SK-N-SH treated with all-trans-retinoic acid at 6 μM for 48 hours (cell line): ENCODE data around the gene KHDRBS1.

Experiments
- ATAC-seq: fragments of 200-7000 bp; cut with Tn5 transposase; 3 replicates; pipeline ENCODE4 v1.9.1; 2020; ENCODE audit warnings: mild to moderate bottlenecking, moderate library complexity
- ARNTL ChIP-seq: fragments of 450-650 bp; formaldehyde crosslinking; IDR thresholded peaks from 2 replicates; pipeline ENCODE4 v1.5.0; 2020; ENCODE audit warnings: low read depth, mild to moderate bottlenecking, moderate library complexity, borderline replicate concordance
- CREB5 ChIP-seq: fragments of 250-450 bp; sonication (Bioruptor Pico); IDR thresholded peaks from 2 replicates; pipeline ENCODE4 v1.5.1; 2020; ENCODE audit warnings: low read depth, mild to moderate bottlenecking, moderate library complexity
- CSDC2 ChIP-seq: fragments of 250-450 bp; sonication (Bioruptor Pico); IDR thresholded peaks from 2 replicates; pipeline ENCODE4 v1.5.0; 2020; ENCODE audit warnings: mild to moderate bottlenecking, moderate library complexity
- CSRNP3 ChIP-seq: fragments of 250-450 bp; sonication (Bioruptor Pico); IDR thresholded peaks from 2 replicates; pipeline ENCODE4 v1.5.1; 2021; ENCODE audit warnings: mild to moderate bottlenecking, moderate library complexity
- ESRRG ChIP-seq: fragments of 250-450 bp; sonication (Bioruptor Pico); IDR thresholded peaks from 2 replicates; pipeline ENCODE4 v1.6.1; 2021; ENCODE audit warnings: mild to moderate bottlenecking
- OSR1 ChIP-seq: fragments of 250-450 bp; sonication (Bioruptor Pico); IDR thresholded peaks from 2 replicates; pipeline ENCODE4 v1.8.0; 2022; ENCODE audit warnings: moderate library complexity, mild to moderate bottlenecking, inconsistent platforms
- PATZ1 ChIP-seq: fragments of 250-450 bp; sonication (Bioruptor Pico); IDR thresholded peaks from 2 replicates; pipeline ENCODE4 v1.8.0; 2020; ENCODE audit warnings: mild to moderate bottlenecking, moderate library complexity, borderline replicate concordance
- POU6F1 ChIP-seq: fragments of 250-450 bp; sonication (Bioruptor Pico); IDR thresholded peaks from 2 replicates; pipeline ENCODE4 v1.8.0; 2021; ENCODE audit warnings: low read depth, mild to moderate bottlenecking, moderate library complexity, borderline replicate concordance
- PPARA ChIP-seq: fragments of 250-450 bp; sonication (Bioruptor Pico); IDR thresholded peaks from 2 replicates; pipeline ENCODE4 v1.5.0; 2020; ENCODE audit warnings: mild to moderate bottlenecking, borderline replicate concordance
- RARB ChIP-seq: fragments of 250-450 bp; sonication (Bioruptor Pico); IDR thresholded peaks from 2 replicates; pipeline ENCODE4 v1.8.0; 2021; ENCODE audit warnings: mild to moderate bottlenecking, moderate library complexity
- SNAI2 ChIP-seq: fragments of 250-450 bp; sonication (Bioruptor Pico); IDR thresholded peaks from 2 replicates; pipeline ENCODE4 v1.5.0; 2020; ENCODE audit warnings: mild to moderate bottlenecking, moderate library complexity
- TCF4 ChIP-seq: fragments of 250-450 bp; sonication (Bioruptor Pico); IDR thresholded peaks from 2 replicates; pipeline ENCODE4 v1.8.0; 2021; ENCODE audit warnings: mild to moderate bottlenecking, moderate library complexity, borderline replicate concordance
- TOX ChIP-seq: fragments of 250-450 bp; sonication (Bioruptor Pico); IDR thresholded peaks from 2 replicates; pipeline ENCODE4 v1.8.0; 2021; ENCODE audit warnings: mild to moderate bottlenecking, moderate library complexity, borderline replicate concordance
- TSHZ2 ChIP-seq: fragments of 250-450 bp; sonication (Bioruptor Pico); IDR thresholded peaks from 2 replicates; pipeline ENCODE4 v1.5.0; 2020; ENCODE audit warnings: mild to moderate bottlenecking, moderate library complexity
- ZFP3 ChIP-seq: fragments of 250-450 bp; sonication (Bioruptor Pico); IDR thresholded peaks from 2 replicates; pipeline ENCODE4 v1.5.0; 2020; ENCODE audit warnings: mild to moderate bottlenecking, moderate library complexity
- ZNF565 ChIP-seq: fragments of 450-650 bp; formaldehyde crosslinking; conservative IDR thresholded peaks from 2 replicates; pipeline ENCODE4 v1.5.0; 2020; ENCODE audit warnings: low read depth, mild to moderate bottlenecking, moderate library complexity
- ZNF70 ChIP-seq: fragments of 450-650 bp; formaldehyde crosslinking; IDR thresholded peaks from 2 replicates; pipeline ENCODE4 v1.5.0; 2020; ENCODE audit warnings: mild to moderate bottlenecking, moderate library complexity
- ZNF8 ChIP-seq: fragments of 450-650 bp; formaldehyde crosslinking; IDR thresholded peaks from 2 replicates; pipeline ENCODE4 v1.5.0; 2020; ENCODE audit warnings: mild to moderate bottlenecking, moderate library complexity

Gene KHDRBS1

GRCh38 chr1:32072622-32073298 is 59.1 kb downstream of the KHDRBS1 start, which contains the start of gene TMEM39B (continued):
- TF ChIP-seq POU6F1 (CRISPR knock-in tag) (no peak; the same call in 1 of the 2 replicates), ZFP3 (CRISPR knock-in tag) (peak; percentile 68), CSDC2 (CRISPR knock-in tag) (no peak), ZNF70 (CRISPR knock-in tag) (no peak), ESRRG (CRISPR knock-in tag) (no peak), ZNF8 (CRISPR knock-in tag) (no peak), CREB5 (no peak; the same call in 1 of the 2 replicates)

- TF ChIP-seq ZNF70 (CRISPR knock-in tag) (no peak), PATZ1 (CRISPR knock-in tag) (peak; percentile 78; the same call in 1 of the 2 replicates)
- ATAC-seq = peak; percentile 38
Observed at GRCh38 chr1:32073299-32074229, 59.9 kb downstream of the KHDRBS1 start.

- ATAC-seq = no peak
- no peak for TF ChIP-seq TCF4
- TF ChIP-seq ZNF565 = no peak
- TF ChIP-seq RARB (CRISPR knock-in tag) = no peak
- TF ChIP-seq ARNTL (CRISPR knock-in tag) = no peak
- no peak for TF ChIP-seq ZNF70 (CRISPR knock-in tag)
- no peak for TF ChIP-seq POU6F1 (CRISPR knock-in tag)
- no peak for TF ChIP-seq SNAI2 (CRISPR knock-in tag)
- no peak for TF ChIP-seq CSRNP3 (CRISPR knock-in tag)
Observed at GRCh38 chr1:32074841-32075240, 61.2 kb downstream of the KHDRBS1 start.

GRCh38 chr1:32077451-32077850 is 63.8 kb downstream of the KHDRBS1 start:
- no peak for ATAC-seq
- TF ChIP-seq TOX (CRISPR knock-in tag) (no peak), ESRRG (CRISPR knock-in tag) (no peak), PPARA (CRISPR knock-in tag) (no peak), CSDC2 (CRISPR knock-in tag) (no peak), OSR1 (CRISPR knock-in tag) (no peak), ZNF565 (no peak), PATZ1 (CRISPR knock-in tag) (no peak), ARNTL (CRISPR knock-in tag) (no peak), TSHZ2 (CRISPR knock-in tag) (no peak), CREB5 (no peak)
